ENCODE measurements around the gene JAML. TPM values are rescaled to one million over a fixed set of nuclear protein-coding genes. Genes with fewer than 3 reads are reported as not detected.

The JAML gene
- total and polyA plus RNA-seq, 2 donors (not counting 1 experiment from before 2014, with no cell fraction given) = not detected

DNA sequence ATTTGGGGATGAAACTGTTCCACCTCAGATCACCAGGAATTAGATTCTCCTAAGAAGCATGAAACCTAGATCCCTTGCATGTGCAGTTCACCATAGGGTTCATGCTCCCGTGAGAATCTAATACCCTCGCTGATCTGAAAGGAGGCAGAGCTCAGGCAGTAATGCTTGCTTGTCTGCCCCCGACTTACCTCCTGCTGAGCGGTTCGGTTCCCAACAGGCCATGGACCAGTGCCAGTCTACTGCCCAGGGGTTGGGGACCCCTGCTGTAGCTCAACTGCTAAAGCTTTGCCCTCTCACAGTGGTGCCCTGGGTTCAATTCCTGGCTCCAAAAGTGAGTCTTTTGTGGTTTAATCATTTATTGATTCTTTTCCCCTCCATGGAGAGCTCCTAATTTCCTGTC, 3.4 kb downstream of the JAML start:
- H3K36me3 ChIP-seq (ENCODE audit: control insufficient read depth, insufficient read depth, low read length) = no peaks in the 10 kb centered on the region
- H3K27me3 ChIP-seq (ENCODE audit: control insufficient read depth, insufficient read depth, low read length) = peaks cover 4% of the 10 kb centered on the region
- TF ChIP-seq EZH2 (IDR thresholded peaks at IDR 0.05; ENCODE audit: low read length, missing control alignments) = no peak
- H3K27ac ChIP-seq (ENCODE audit: insufficient read depth, low read length) = no peak overlapping the region
- no peak overlapping the region for H3K4me2 ChIP-seq (ENCODE audit: extremely low read depth, insufficient read depth, low read length)
- H3K9me3 ChIP-seq (ENCODE audit: control insufficient read depth, insufficient read depth, low read depth, low read length) = no peaks in the 10 kb centered on the region
- H4K20me1 ChIP-seq (ENCODE audit: control insufficient read depth, extremely low read depth, insufficient read depth, low read length) = no peaks in the 10 kb centered on the region
- H3K9ac ChIP-seq (ENCODE audit: insufficient read depth, low read length) = no peak overlapping the region
- no peak overlapping the region for H3K4me3 ChIP-seq (replicated peaks in 1 of 4; ENCODE audit: control extremely low read depth in 1 of 4, insufficient read depth in 1 of 4, low read depth in 3 of 4, low read length in 4 of 4)
- H2AFZ ChIP-seq (ENCODE audit: low read length) = no peak overlapping the region
- no peaks in the 10 kb centered on the region for H3K4me1 ChIP-seq (ENCODE audit: control insufficient read depth, extremely low read depth, insufficient read depth, low read length)
- no peak for DNase-seq (ENCODE audit: low read depth in 2 of 2)
- no peaks in the 10 kb centered on the region for H3K79me2 ChIP-seq (ENCODE audit: control insufficient read depth, insufficient read depth, low read length)

DNA sequence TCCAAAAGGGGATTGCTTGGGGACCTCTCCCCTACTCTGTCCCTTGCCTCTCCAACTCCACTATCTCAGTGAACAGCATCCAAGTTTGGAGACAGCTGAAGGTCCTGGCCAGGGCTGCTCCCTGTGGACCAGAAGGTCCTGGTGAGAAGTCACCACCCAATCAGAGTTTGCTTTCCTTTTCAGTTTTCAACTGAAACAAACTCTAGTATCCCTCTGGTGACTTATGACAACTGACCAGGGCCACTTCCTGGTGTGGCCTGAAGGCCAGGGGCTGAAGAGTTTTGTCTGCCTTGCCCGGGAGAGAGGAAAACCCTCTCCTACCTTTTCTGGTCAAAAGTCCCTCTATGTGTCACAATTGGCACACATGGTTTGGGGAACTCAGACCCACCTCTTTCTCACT, 5.1 kb downstream of the JAML start:
- Histone ChIP-seq H4K20me1 (ENCODE audit: control insufficient read depth, extremely low read depth, insufficient read depth, low read length) (no peaks in the 10 kb centered on the region), H3K27ac (ENCODE audit: insufficient read depth, low read length) (no peak overlapping the region), H3K4me2 (ENCODE audit: extremely low read depth, insufficient read depth, low read length) (no peak overlapping the region), H2AFZ (ENCODE audit: low read length) (no peak overlapping the region), H3K79me2 (ENCODE audit: control insufficient read depth, insufficient read depth, low read length) (no peaks in the 10 kb centered on the region), H3K9ac (ENCODE audit: insufficient read depth, low read length) (no peak overlapping the region), H3K4me1 (ENCODE audit: control insufficient read depth, extremely low read depth, insufficient read depth, low read length) (no peaks in the 10 kb centered on the region), H3K27me3 (ENCODE audit: control insufficient read depth, insufficient read depth, low read length) (peaks cover 4% of the 10 kb centered on the region), H3K4me3 (replicated peaks in 1 of 4; ENCODE audit: control extremely low read depth in 1 of 4, insufficient read depth in 1 of 4, low read depth in 3 of 4, low read length in 4 of 4) (no peak overlapping the region), H3K36me3 (ENCODE audit: control insufficient read depth, insufficient read depth, low read length) (no peaks in the 10 kb centered on the region), H3K9me3 (ENCODE audit: control insufficient read depth, insufficient read depth, low read depth, low read length) (no peaks in the 10 kb centered on the region)
- TF ChIP-seq, protein P1, sequence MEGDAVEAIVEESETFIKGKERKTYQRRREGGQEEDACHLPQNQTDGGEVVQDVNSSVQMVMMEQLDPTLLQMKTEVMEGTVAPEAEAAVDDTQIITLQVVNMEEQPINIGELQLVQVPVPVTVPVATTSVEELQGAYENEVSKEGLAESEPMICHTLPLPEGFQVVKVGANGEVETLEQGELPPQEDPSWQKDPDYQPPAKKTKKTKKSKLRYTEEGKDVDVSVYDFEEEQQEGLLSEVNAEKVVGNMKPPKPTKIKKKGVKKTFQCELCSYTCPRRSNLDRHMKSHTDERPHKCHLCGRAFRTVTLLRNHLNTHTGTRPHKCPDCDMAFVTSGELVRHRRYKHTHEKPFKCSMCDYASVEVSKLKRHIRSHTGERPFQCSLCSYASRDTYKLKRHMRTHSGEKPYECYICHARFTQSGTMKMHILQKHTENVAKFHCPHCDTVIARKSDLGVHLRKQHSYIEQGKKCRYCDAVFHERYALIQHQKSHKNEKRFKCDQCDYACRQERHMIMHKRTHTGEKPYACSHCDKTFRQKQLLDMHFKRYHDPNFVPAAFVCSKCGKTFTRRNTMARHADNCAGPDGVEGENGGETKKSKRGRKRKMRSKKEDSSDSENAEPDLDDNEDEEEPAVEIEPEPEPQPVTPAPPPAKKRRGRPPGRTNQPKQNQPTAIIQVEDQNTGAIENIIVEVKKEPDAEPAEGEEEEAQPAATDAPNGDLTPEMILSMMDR (conservative IDR thresholded peaks at IDR 0.05 in 1 of 2, IDR thresholded peaks at IDR 0.05 in 1 of 2; ENCODE audit: low read depth in 1 of 2, low read length in 2 of 2) = no peak
- TF ChIP-seq EZH2 (IDR thresholded peaks at IDR 0.05; ENCODE audit: low read length, missing control alignments) = no peak
- DNase-seq (ENCODE audit: low read depth in 2 of 2) = no peak

DNA sequence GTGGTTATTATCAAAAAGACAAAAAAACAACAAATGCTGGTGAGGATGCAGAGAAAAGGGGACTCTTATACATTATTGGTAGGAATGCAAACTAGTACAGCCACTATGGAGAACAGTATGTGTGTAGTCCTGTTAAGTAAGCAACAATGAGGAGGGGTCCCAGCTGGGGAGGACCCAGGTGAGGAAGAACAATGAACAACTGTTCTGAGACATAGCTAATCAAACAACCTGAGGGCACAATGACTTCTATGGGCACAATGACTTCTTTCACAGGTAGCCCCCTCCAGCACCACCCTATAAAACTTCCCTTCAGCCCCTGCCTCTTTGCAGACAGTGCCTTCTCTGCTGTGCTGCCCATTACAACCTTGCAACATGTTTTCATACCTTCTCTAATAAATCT, 5.6 kb downstream of the JAML start:
- Histone ChIP-seq H4K20me1 (ENCODE audit: control insufficient read depth, extremely low read depth, insufficient read depth, low read length) (no peaks in the 10 kb centered on the region), H3K27me3 (ENCODE audit: control insufficient read depth, insufficient read depth, low read length) (peaks cover 4% of the 10 kb centered on the region), H3K9me3 (ENCODE audit: control insufficient read depth, insufficient read depth, low read depth, low read length) (no peaks in the 10 kb centered on the region), H3K4me2 (ENCODE audit: extremely low read depth, insufficient read depth, low read length) (no peak overlapping the region), H3K9ac (ENCODE audit: insufficient read depth, low read length) (no peak overlapping the region), H3K4me3 (replicated peaks in 1 of 4; ENCODE audit: control extremely low read depth in 1 of 4, insufficient read depth in 1 of 4, low read depth in 3 of 4, low read length in 4 of 4) (no peak overlapping the region), H2AFZ (ENCODE audit: low read length) (no peak overlapping the region), H3K79me2 (ENCODE audit: control insufficient read depth, insufficient read depth, low read length) (no peaks in the 10 kb centered on the region), H3K36me3 (ENCODE audit: control insufficient read depth, insufficient read depth, low read length) (no peaks in the 10 kb centered on the region), H3K27ac (ENCODE audit: insufficient read depth, low read length) (no peak overlapping the region), H3K4me1 (ENCODE audit: control insufficient read depth, extremely low read depth, insufficient read depth, low read length) (no peaks in the 10 kb centered on the region)
- no peak for TF ChIP-seq EZH2 (IDR thresholded peaks at IDR 0.05; ENCODE audit: low read length, missing control alignments)
- TF ChIP-seq, protein P1 (conservative IDR thresholded peaks at IDR 0.05 in 1 of 2, IDR thresholded peaks at IDR 0.05 in 1 of 2; ENCODE audit: low read depth in 1 of 2, low read length in 2 of 2) = no peak
- DNase-seq (ENCODE audit: low read depth in 2 of 2) = no peak

Data from fibroblast of lung (primary cell).